ENCODE results near the gene MPHOSPH10.
"Not testable (repeated sequence)": the region's sequence is repeated elsewhere in the genome, so short reads cannot be mapped to it uniquely, and the experiment has no call there.

Gene MPHOSPH10

DNA sequence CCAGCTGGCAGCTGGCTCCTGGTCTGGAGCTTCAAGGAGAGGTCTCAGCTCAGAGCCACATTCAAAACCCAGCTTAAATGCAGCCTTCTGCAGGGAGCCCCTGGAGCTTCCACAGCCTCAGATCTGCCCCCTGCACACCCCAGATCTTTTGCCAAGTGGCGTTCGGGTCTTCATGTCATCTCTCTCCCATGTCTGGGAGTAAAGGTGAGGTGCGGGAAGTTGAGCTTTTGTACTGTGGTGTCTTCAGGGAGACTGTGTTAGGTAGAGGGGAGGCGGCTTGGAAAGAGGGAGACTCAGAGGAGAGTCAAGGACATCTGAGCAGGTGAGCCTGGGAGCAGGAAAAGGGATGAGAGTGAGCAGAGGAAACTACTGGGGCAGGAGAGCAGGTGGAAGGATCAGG lies 25.4 kb downstream of the MPHOSPH10 start:
- TF ChIP-seq CTCF (IDR thresholded peaks at IDR 0.05; ENCODE audit: low read depth, low read length, missing control alignments): no peak
- H3K4me3 ChIP-seq (ENCODE audit: low read depth, low read length): no peak overlapping the region
- no peak for DNase-seq (ENCODE audit: low read depth)

DNA sequence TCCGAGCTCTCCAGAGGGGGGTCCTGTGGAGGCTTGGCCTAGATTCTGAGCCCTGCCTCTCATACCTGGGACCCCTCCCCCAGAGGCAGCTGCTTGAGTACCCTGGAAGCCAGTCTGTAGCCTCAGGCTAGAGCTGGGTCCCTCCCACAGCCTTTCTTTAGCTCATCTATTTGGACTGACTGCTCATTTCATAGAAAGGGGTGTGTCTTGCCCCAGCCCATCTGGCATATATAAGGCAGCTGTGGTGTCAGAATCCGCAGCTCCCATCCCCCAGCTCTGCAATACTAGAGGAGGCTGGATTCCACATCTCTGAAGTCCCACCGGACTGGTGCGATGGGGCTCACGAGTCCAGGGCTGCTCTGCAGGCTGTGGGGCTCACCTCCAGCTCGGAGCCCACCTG lies 26.1 kb downstream of the MPHOSPH10 start:
- peak; percentile 3 for TF ChIP-seq CTCF (IDR thresholded peaks at IDR 0.05; ENCODE audit: low read depth, low read length, missing control alignments)
- DNase-seq (ENCODE audit: low read depth): no peak
- H3K4me3 ChIP-seq (ENCODE audit: low read depth, low read length): no peak overlapping the region

DNA sequence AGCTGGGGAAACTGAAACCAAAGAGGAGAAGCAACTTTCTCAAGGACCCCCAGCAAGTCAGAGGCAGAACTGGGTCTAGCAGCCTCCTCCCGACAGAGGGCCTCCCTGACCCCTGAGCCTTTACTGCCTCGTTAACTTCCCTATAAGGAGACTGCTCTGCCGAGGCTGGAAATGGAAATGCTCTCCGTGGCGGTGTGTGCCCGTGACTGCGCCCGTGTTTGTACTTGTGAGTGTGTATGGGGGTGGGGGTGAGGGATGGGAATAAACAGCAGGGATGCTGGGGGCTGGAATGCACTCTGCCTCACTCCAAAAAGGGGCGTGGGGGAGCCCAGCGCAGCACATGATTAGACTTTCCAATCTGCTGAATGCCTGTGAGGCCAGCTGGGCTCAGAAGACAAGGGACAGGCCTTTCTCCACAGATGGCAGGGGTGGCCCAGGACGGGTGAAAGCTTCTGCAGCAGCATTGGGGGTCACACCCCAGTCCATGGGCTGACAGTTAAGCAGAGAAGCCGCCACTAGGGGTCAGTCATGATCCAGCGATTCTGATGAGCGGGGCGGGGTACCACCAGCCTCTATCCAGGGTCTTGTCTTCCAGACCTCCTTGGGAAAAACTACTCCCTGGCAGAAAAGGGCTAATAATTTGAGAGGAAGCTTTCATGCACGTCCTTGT lies 26.8 kb downstream of the MPHOSPH10 start:
- no peak for DNase-seq (ENCODE audit: low read depth)
- H3K4me3 ChIP-seq (ENCODE audit: low read depth, low read length): no peak overlapping the region
- peak; percentile 87 for TF ChIP-seq CTCF (IDR thresholded peaks at IDR 0.05; ENCODE audit: low read depth, low read length, missing control alignments)

DNA sequence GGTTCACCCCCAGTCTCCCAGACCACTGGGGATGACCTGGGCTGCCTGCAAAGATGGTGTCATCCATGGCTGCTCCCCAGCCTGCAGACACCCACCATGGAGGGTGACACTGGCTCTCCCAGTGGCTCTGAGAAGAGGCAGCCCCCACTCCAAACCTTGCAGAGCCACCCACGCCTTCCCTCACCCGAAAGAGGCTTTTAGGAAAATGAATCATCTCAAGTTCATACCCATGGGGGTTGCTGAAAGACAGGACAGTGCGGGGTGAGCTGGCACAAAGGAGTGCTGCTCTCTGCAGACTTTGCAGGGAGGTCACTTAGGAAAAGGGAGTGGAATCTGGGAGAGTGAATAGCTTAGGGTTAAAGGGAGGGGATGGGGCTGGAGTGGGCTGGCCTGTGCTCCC lies 36.4 kb downstream of the MPHOSPH10 start:
- H3K4me3 ChIP-seq (ENCODE audit: low read depth, low read length): no peak overlapping the region
- no peak for TF ChIP-seq CTCF (IDR thresholded peaks at IDR 0.05; ENCODE audit: low read depth, low read length, missing control alignments)
- no peak for DNase-seq (ENCODE audit: low read depth)

- TF ChIP-seq CTCF (IDR thresholded peaks at IDR 0.05; ENCODE audit: low read depth, low read length, missing control alignments): no peak
- no peak for DNase-seq (ENCODE audit: low read depth)
- no peak overlapping the region for H3K4me3 ChIP-seq (ENCODE audit: low read depth, low read length)
Observed at GRCh38 chr2:71173096-71173495, 42.7 kb downstream of the MPHOSPH10 start.

DNA sequence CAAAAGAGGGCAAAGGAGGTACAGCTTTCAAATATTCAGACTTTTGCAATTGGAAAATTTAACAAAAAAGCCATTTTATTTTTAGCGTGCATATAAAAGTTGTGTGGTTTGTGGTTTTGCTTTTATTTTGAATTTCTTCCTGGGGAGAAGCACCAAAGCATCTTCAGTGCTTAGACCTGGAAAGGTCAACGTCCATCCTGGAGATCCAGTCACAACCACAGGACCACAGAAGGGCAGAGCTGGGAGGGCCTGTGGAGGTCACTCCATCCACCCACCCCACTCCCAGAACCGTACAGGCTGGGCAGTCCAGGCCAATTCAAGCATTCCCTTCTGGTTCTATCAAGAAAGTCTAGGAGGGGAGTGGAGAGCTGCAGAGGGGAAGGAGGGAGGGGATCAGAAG lies 43.8 kb downstream of the MPHOSPH10 start:
- TF ChIP-seq CTCF (IDR thresholded peaks at IDR 0.05; ENCODE audit: low read depth, low read length, missing control alignments): no peak
- DNase-seq (ENCODE audit: low read depth): no peak
- no peak overlapping the region for H3K4me3 ChIP-seq (ENCODE audit: low read depth, low read length)

GRCh38 chr2:71178836-71179235 lies 48.4 kb downstream of the MPHOSPH10 start:
- DNase-seq (ENCODE audit: low read depth); H3K4me3 ChIP-seq (ENCODE audit: low read depth, low read length): not testable (repeated sequence)
